Activated T-cell treated with anti-CD3 and anti-CD28 coated beads, Interleukin-2, amount 50 U/mL, for 48 hours (primary cell): ENCODE data around the gene ARPC2.
A peak's percentile ranks its signal among the peaks of the same experiment; 100 is the strongest.

Source experiments
- DNase-seq, 2 experiments: peaks; one replicate each; pipeline ENCODE4 v3.0.0-alpha.2; 2020

Gene ARPC2

GRCh38 chr2:218291318-218292047, 74.5 kb downstream of the ARPC2 start:
- DNase-seq, result peak; percentile 47

GRCh38 chr2:218292048-218293014, 75.3 kb downstream of the ARPC2 start, which contains the start of gene TMBIM1:
Gene TMBIM1, minus strand, starts transcription at chr2:218292503. Its CDS starts 10,362 bp downstream, at chr2:218282141.
- DNase-seq, result peak; percentile 84 to 90

GRCh38 chr2:218293715-218294429, 76.9 kb downstream of the ARPC2 start:
- no peak for DNase-seq

GRCh38 chr2:218294430-218295022, 77.5 kb downstream of the ARPC2 start:
- no peak for DNase-seq

- DNase-seq, result no peak
Observed at GRCh38 chr2:218295029-218295428, 78.0 kb downstream of the ARPC2 start.

GRCh38 chr2:218296200-218296599, 79.2 kb downstream of the ARPC2 start:
- no peak for DNase-seq

- no peak for DNase-seq
Observed at GRCh38 chr2:218296847-218297246, 79.9 kb downstream of the ARPC2 start.

GRCh38 chr2:218298314-218298875, 81.4 kb downstream of the ARPC2 start:
- no peak for DNase-seq

- no peak for DNase-seq
Observed at GRCh38 chr2:218300141-218300540, 83.2 kb downstream of the ARPC2 start.

- peak; percentile 91 to 92 for DNase-seq
Observed at GRCh38 chr2:218301176-218301819, 84.3 kb downstream of the ARPC2 start.
